Measurements from ENCODE around the gene MAP2K2. TPM values are rescaled to one million over a fixed set of nuclear protein-coding genes. Genes with fewer than 3 reads are reported as not detected.

MAP2K2 gene
- total RNA-seq, 2 donors from 2014 or later: 51.2 to 71.8 TPM

DNA sequence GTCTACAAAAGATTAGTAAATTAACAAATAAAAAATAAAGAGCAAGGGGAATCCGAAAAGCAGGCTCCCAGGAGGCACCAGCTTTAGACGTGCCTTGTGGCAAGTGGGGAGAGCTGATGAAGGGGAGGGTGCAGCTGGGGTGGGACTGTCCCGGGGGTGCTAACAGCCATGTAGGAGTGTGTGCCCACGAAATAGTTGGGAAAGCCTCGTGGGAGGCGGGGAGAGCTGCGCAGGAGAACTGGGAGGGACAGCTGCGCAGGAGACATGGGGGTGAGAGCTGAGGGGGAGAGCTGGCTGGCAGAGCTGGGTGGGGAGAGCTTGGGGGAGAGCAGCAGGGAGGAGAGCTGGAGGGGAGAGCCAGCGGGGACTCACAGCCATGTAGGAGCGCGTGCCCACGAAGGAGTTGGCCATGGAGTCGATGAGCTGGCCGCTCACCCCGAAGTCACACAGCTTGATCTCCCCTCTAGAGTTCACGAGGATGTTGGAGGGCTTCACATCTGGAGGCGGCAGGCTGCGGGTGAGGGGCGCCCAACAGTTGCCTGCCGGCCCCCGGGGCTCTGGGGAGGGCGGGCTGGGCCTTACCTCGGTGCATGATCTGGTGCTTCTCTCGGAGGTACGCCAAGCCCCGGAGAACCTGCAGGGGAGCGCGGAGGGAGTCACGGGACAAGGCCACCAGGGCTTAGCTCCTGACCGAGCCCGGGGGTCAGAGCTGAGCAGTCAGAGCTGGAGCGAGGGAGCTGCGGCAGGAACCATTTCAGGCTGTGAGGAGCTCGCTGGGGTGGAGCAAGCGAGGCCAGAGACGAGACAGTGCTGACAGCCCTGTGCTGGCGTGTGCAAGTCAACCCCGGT lies 23.1 kb downstream of the MAP2K2 start:
- H3K9me3 ChIP-seq: no peaks in the 10 kb centered on the region
- TF ChIP-seq, protein P1, sequence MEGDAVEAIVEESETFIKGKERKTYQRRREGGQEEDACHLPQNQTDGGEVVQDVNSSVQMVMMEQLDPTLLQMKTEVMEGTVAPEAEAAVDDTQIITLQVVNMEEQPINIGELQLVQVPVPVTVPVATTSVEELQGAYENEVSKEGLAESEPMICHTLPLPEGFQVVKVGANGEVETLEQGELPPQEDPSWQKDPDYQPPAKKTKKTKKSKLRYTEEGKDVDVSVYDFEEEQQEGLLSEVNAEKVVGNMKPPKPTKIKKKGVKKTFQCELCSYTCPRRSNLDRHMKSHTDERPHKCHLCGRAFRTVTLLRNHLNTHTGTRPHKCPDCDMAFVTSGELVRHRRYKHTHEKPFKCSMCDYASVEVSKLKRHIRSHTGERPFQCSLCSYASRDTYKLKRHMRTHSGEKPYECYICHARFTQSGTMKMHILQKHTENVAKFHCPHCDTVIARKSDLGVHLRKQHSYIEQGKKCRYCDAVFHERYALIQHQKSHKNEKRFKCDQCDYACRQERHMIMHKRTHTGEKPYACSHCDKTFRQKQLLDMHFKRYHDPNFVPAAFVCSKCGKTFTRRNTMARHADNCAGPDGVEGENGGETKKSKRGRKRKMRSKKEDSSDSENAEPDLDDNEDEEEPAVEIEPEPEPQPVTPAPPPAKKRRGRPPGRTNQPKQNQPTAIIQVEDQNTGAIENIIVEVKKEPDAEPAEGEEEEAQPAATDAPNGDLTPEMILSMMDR (IDR thresholded peaks at IDR 0.05): no peak
- no peaks in the 10 kb centered on the region for H3K27me3 ChIP-seq (replicated peaks; ENCODE audit: insufficient read depth)
- peaks cover 10 to 21% of the 10 kb centered on the region in 2 donors for H3K4me1 ChIP-seq (ENCODE audit: control insufficient read depth in 1 of 2, low read depth in 2 of 2)
- no peak overlapping the region for H3K27ac ChIP-seq
- H3K36me3 ChIP-seq: peaks cover 32% of the 10 kb centered on the region
- no peak for DNase-seq (ENCODE audit: low spot score)
- no peak overlapping the region for H3K4me3 ChIP-seq
- no peak for ATAC-seq (ENCODE audit: insufficient number of reproducible peaks, low FRiP score, low read depth)

DNA sequence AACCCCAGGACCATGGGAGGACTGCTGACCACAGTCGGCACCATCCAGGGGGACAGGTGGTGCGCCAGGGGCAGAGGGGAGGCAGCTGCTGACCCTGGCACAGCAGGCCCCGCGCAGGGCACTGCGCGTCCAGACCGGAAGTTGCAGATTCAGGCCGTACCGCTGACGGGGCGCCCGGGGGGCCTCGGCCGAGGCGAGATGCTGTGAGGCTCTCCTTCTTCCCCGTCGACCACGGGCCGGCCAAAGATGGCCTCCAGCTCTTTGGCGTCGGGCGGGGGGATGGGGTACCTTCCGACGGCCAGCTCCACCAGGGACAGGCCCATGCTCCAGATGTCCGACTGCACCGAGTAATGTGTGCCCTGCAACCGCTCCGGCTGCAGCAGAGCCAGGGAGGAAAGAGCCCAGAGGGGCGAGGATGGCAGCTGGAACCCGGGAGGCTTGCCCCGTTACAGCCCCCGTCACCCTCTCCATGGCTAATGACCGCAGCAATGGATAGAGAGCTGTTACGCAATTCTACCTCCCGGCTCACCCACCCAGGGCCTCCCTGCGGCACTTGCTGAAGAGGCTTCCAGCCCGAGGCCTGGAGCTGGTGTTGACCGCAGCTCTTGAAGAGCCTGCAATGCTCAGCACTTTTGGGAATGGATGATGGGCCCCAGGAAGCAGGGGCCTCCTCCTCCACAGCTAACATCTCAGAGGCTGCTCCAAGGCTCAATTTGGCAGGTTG lies 24.7 kb downstream of the MAP2K2 start:
- peaks cover 10 to 21% of the 10 kb centered on the region in 2 donors for H3K4me1 ChIP-seq (ENCODE audit: control insufficient read depth in 1 of 2, low read depth in 2 of 2)
- H3K27ac ChIP-seq: no peak overlapping the region
- H3K4me3 ChIP-seq: no peak overlapping the region
- peaks cover 37% of the 10 kb centered on the region for H3K36me3 ChIP-seq
- TF ChIP-seq, protein P1 (IDR thresholded peaks at IDR 0.05): no peak
- H3K27me3 ChIP-seq (replicated peaks; ENCODE audit: insufficient read depth): no peaks in the 10 kb centered on the region
- no peaks in the 10 kb centered on the region for H3K9me3 ChIP-seq
- ATAC-seq (ENCODE audit: insufficient number of reproducible peaks, low FRiP score, low read depth) (no peak), DNase-seq (ENCODE audit: low spot score) (no peak)

- H3K4me1 ChIP-seq (ENCODE audit: control insufficient read depth in 1 of 2, low read depth in 2 of 2): peaks cover 10 to 21% of the 10 kb centered on the region in 2 donors
- DNase-seq (ENCODE audit: low spot score): no peak
- H3K27me3 ChIP-seq (replicated peaks; ENCODE audit: insufficient read depth): no peaks in the 10 kb centered on the region
- no peaks in the 10 kb centered on the region for H3K9me3 ChIP-seq
- TF ChIP-seq, protein P1 (IDR thresholded peaks at IDR 0.05): no peak
- no peak overlapping the region for H3K4me3 ChIP-seq
- H3K36me3 ChIP-seq: peaks cover 44% of the 10 kb centered on the region
- no peak for ATAC-seq (ENCODE audit: insufficient number of reproducible peaks, low FRiP score, low read depth)
- no peak overlapping the region for H3K27ac ChIP-seq
Observed at GRCh38 chr19:4098493-4098892, 25.4 kb downstream of the MAP2K2 start.

GRCh38 chr19:4097501-4097900 lies 26.4 kb downstream of the MAP2K2 start:
- peak; percentile 56 for ATAC-seq (ENCODE audit: insufficient number of reproducible peaks, low FRiP score, low read depth)
- Histone ChIP-seq H3K36me3 (peaks cover 40% of the 10 kb centered on the region), H3K4me1 (ENCODE audit: control insufficient read depth in 1 of 2, low read depth in 2 of 2) (peaks cover 10 to 21% of the 10 kb centered on the region in 2 donors), H3K9me3 (no peaks in the 10 kb centered on the region), H3K27ac (peak overlapping the region; percentile 68 to 74), H3K27me3 (replicated peaks; ENCODE audit: insufficient read depth) (no peaks in the 10 kb centered on the region), H3K4me3 (no peak overlapping the region)
- TF ChIP-seq, protein P1 (IDR thresholded peaks at IDR 0.05): no peak
- no peak for DNase-seq (ENCODE audit: low spot score)
